ENCODE measurements around the gene RGP1. TPM values are rescaled to one million over a fixed set of nuclear protein-coding genes. Genes with fewer than 3 reads are reported as not detected.
A peak's percentile ranks its signal among the peaks of the same experiment; 100 is the strongest.

Gene RGP1
- polyA plus RNA-seq, 6 donors from 2014 or later: 1.9 to 14.2 (median 6.9) TPM

- no peaks in the 10 kb centered on the region for H3K9me3 Mint-ChIP-seq
- DNase-seq: peak; percentile 68
- peak; percentile 79 to 82 for ATAC-seq (ENCODE audit: low read depth in 2 of 2)
- peaks cover 55 to 66% (median 57%) of the 10 kb centered on the region in 3 donors for H3K4me1 Mint-ChIP-seq
- peak overlapping the region; percentile 93 to 99 (median 98) for H3K27ac Mint-ChIP-seq
- no peaks in the 10 kb centered on the region for H3K27me3 Mint-ChIP-seq
- peaks cover 7 to 21% of the 10 kb centered on the region in 2 donors for H3K36me3 Mint-ChIP-seq
- peak overlapping the region; percentile 86 to 99 (median 98) for H3K4me3 Mint-ChIP-seq
These were observed 7.5 kb downstream of the RGP1 start for GRCh38 chr9:35756275-35757225.

GRCh38 chr9:35757226-35757891, 8.3 kb downstream of the RGP1 start:
- peak overlapping the region; percentile 86 to 99 (median 98) for H3K4me3 Mint-ChIP-seq
- H3K27ac Mint-ChIP-seq: peak overlapping the region; percentile 93 to 98 (median 97)
- no peaks in the 10 kb centered on the region for H3K9me3 Mint-ChIP-seq
- peak; percentile 6 to 26 for ATAC-seq (ENCODE audit: low read depth in 2 of 2)
- DNase-seq: no peak
- H3K27me3 Mint-ChIP-seq: no peaks in the 10 kb centered on the region
- peaks cover 51 to 70% (median 63%) of the 10 kb centered on the region in 3 donors for H3K4me1 Mint-ChIP-seq
- H3K36me3 Mint-ChIP-seq: peaks cover 4 to 14% of the 10 kb centered on the region in 2 donors

GRCh38 chr9:35757892-35758275, 8.8 kb downstream of the RGP1 start:
- Mint-ChIP-seq H3K4me1 (peaks cover 50 to 70% (median 65%) of the 10 kb centered on the region in 3 donors), H3K9me3 (no peaks in the 10 kb centered on the region), H3K36me3 (peaks cover 0 to 9% of the 10 kb centered on the region in 2 donors), H3K27me3 (no peaks in the 10 kb centered on the region), H3K4me3 (peak overlapping the region; percentile 86 to 99 (median 98)), H3K27ac (peak overlapping the region; percentile 7 to 98 (median 89))
- DNase-seq (no peak), ATAC-seq (ENCODE audit: low read depth in 2 of 2) (no peak)

GRCh38 chr9:35758475-35759050, 9.5 kb downstream of the RGP1 start:
- Mint-ChIP-seq H3K4me1 (peaks cover 50 to 71% (median 66%) of the 10 kb centered on the region in 3 donors), H3K4me3 (peak overlapping the region; percentile 61 to 99 (median 96)), H3K27me3 (no peaks in the 10 kb centered on the region), H3K36me3 (peaks cover 0 to 5% of the 10 kb centered on the region in 2 donors), H3K9me3 (no peaks in the 10 kb centered on the region), H3K27ac (peak overlapping the region; percentile 16 to 98 (median 92))
- ATAC-seq (ENCODE audit: low read depth in 2 of 2) (no peak), DNase-seq (no peak)

- peaks cover 50 to 67% (median 62%) of the 10 kb centered on the region in 3 donors for H3K4me1 Mint-ChIP-seq
- no peak for ATAC-seq (ENCODE audit: low read depth in 2 of 2)
- H3K27me3 Mint-ChIP-seq: no peaks in the 10 kb centered on the region
- H3K9me3 Mint-ChIP-seq: no peaks in the 10 kb centered on the region
- peak overlapping the region in 6 of 8 donors; percentile 31 to 72 (median 60) for H3K4me3 Mint-ChIP-seq
- H3K27ac Mint-ChIP-seq: peak overlapping the region in 5 of 6 donors; percentile 16 to 76 (median 47)
- H3K36me3 Mint-ChIP-seq: no peaks in the 10 kb centered on the region
- no peak for DNase-seq
These were observed 10.7 kb downstream of the RGP1 start for GRCh38 chr9:35759795-35760194.

GRCh38 chr9:35760651-35761050, 11.6 kb downstream of the RGP1 start:
- no peak for DNase-seq
- ATAC-seq (ENCODE audit: low read depth in 2 of 2): no peak
- Mint-ChIP-seq H3K4me1 (peaks cover 50 to 61% (median 60%) of the 10 kb centered on the region in 3 donors), H3K36me3 (no peaks in the 10 kb centered on the region), H3K27me3 (no peaks in the 10 kb centered on the region), H3K4me3 (peak overlapping the region in 3 of 8 donors; percentile 29 to 36 (median 32)), H3K9me3 (no peaks in the 10 kb centered on the region), H3K27ac (peak overlapping the region in 4 of 6 donors; percentile 12 to 87 (median 44))

- peaks cover 31 to 51% (median 39%) of the 10 kb centered on the region in 3 donors for H3K4me1 Mint-ChIP-seq
- peak overlapping the region in 1 of 8 donors; percentile 35 for H3K4me3 Mint-ChIP-seq
- H3K9me3 Mint-ChIP-seq: no peaks in the 10 kb centered on the region
- peak overlapping the region in 2 of 6 donors; percentile 41 to 56 for H3K27ac Mint-ChIP-seq
- H3K36me3 Mint-ChIP-seq: no peaks in the 10 kb centered on the region
- ATAC-seq (ENCODE audit: low read depth in 2 of 2) (no peak), DNase-seq (no peak)
- no peaks in the 10 kb centered on the region for H3K27me3 Mint-ChIP-seq
These were observed 14.1 kb downstream of the RGP1 start for GRCh38 chr9:35763181-35763580.

- Mint-ChIP-seq H3K27me3 (no peaks in the 10 kb centered on the region), H3K4me1 (peaks cover 26 to 49% (median 39%) of the 10 kb centered on the region in 3 donors), H3K27ac (peak overlapping the region in 2 of 6 donors; percentile 42 to 93), H3K4me3 (peak overlapping the region in 1 of 8 donors; percentile 10), H3K36me3 (no peaks in the 10 kb centered on the region), H3K9me3 (no peaks in the 10 kb centered on the region)
- DNase-seq (no peak), ATAC-seq (ENCODE audit: low read depth in 2 of 2) (no peak)
These were observed 14.7 kb downstream of the RGP1 start for GRCh38 chr9:35763803-35764202.

- H3K27ac Mint-ChIP-seq: peak overlapping the region in 1 of 6 donors; percentile 40
- ATAC-seq (ENCODE audit: low read depth in 2 of 2) (no peak), DNase-seq (no peak)
- H3K4me3 Mint-ChIP-seq: no peak overlapping the region
- H3K4me1 Mint-ChIP-seq: peaks cover 10 to 21% (median 17%) of the 10 kb centered on the region in 3 donors
- H3K27me3 Mint-ChIP-seq: no peaks in the 10 kb centered on the region
- H3K36me3 Mint-ChIP-seq: no peaks in the 10 kb centered on the region
- H3K9me3 Mint-ChIP-seq: no peaks in the 10 kb centered on the region
These were observed 17.9 kb downstream of the RGP1 start for GRCh38 chr9:35766997-35767396.

- no peaks in the 10 kb centered on the region for H3K27me3 Mint-ChIP-seq
- no peak for DNase-seq
- H3K4me3 Mint-ChIP-seq: no peak overlapping the region
- H3K36me3 Mint-ChIP-seq: no peaks in the 10 kb centered on the region
- no peaks in the 10 kb centered on the region for H3K9me3 Mint-ChIP-seq
- peaks cover 10 to 21% (median 14%) of the 10 kb centered on the region in 3 donors for H3K4me1 Mint-ChIP-seq
- no peak for ATAC-seq (ENCODE audit: low read depth in 2 of 2)
- peak overlapping the region in 1 of 6 donors; percentile 40 for H3K27ac Mint-ChIP-seq
These were observed 18.4 kb downstream of the RGP1 start for GRCh38 chr9:35767458-35767857.

GRCh38 chr9:35769763-35770162, 20.7 kb downstream of the RGP1 start:
- H3K9me3 Mint-ChIP-seq: no peaks in the 10 kb centered on the region
- no peak overlapping the region for H3K4me3 Mint-ChIP-seq
- DNase-seq: no peak
- no peak overlapping the region for H3K27ac Mint-ChIP-seq
- H3K4me1 Mint-ChIP-seq: peaks cover under 1 to 22% (median 14%) of the 10 kb centered on the region in 3 donors
- H3K27me3 Mint-ChIP-seq: no peaks in the 10 kb centered on the region
- H3K36me3 Mint-ChIP-seq: no peaks in the 10 kb centered on the region
- no peak for ATAC-seq (ENCODE audit: low read depth in 2 of 2)

GRCh38 chr9:35771075-35771433, 22.0 kb downstream of the RGP1 start:
- no peak overlapping the region for H3K4me3 Mint-ChIP-seq
- H3K27me3 Mint-ChIP-seq: no peaks in the 10 kb centered on the region
- ATAC-seq (ENCODE audit: low read depth in 2 of 2): no peak
- H3K4me1 Mint-ChIP-seq: peaks cover 10 to 31% (median 27%) of the 10 kb centered on the region in 3 donors
- H3K9me3 Mint-ChIP-seq: no peaks in the 10 kb centered on the region
- H3K27ac Mint-ChIP-seq: no peak overlapping the region
- no peak for DNase-seq
- H3K36me3 Mint-ChIP-seq: no peaks in the 10 kb centered on the region

- DNase-seq: no peak
- Mint-ChIP-seq H3K27me3 (no peaks in the 10 kb centered on the region), H3K9me3 (no peaks in the 10 kb centered on the region), H3K4me1 (peaks cover 13 to 31% (median 31%) of the 10 kb centered on the region in 3 donors), H3K4me3 (no peak overlapping the region), H3K36me3 (no peaks in the 10 kb centered on the region), H3K27ac (no peak overlapping the region)
- ATAC-seq (ENCODE audit: low read depth in 2 of 2): no peak
These were observed 22.4 kb downstream of the RGP1 start for GRCh38 chr9:35771534-35771933.

All from naive B cell (primary cell).